WTC11 (cell line): Measurements from ENCODE around the gene KCNK4. TPM values are rescaled to one million over a fixed set of nuclear protein-coding genes. Genes with fewer than 3 reads are reported as not detected.

Experiments used
- AFF4 ChIP-seq: sonication (generic); formaldehyde crosslinking; IDR thresholded peaks from 2 replicates; pipeline ENCODE4 v1.8.1; 2023; ENCODE audit warnings: mild to moderate bottlenecking, missing genetic modification reagents, borderline replicate concordance
- CBFB ChIP-seq: sonication (generic); formaldehyde crosslinking; IDR thresholded peaks from 2 replicates; pipeline ENCODE4 v1.8.1; 2022; ENCODE audit warnings: mild to moderate bottlenecking, low read depth, missing genetic modification reagents
- ELF4 ChIP-seq: sonication (generic); formaldehyde crosslinking; IDR thresholded peaks from 2 replicates; pipeline ENCODE4 v1.8.1; 2022; ENCODE audit warnings: low read depth, mild to moderate bottlenecking, moderate library complexity, missing genetic modification reagents
- ESRRA ChIP-seq: sonication (generic); formaldehyde crosslinking; IDR thresholded peaks from 2 replicates; pipeline ENCODE4 v1.8.1; 2022; ENCODE audit warnings: mild to moderate bottlenecking, missing genetic modification reagents, borderline replicate concordance
- GABPB1 ChIP-seq: sonication (generic); formaldehyde crosslinking; IDR thresholded peaks from 2 replicates; pipeline ENCODE4 v1.8.1; 2023; ENCODE audit warnings: mild to moderate bottlenecking, missing genetic modification reagents
- HMGA2 ChIP-seq: fragments of 250-450 bp; sonication (Bioruptor Pico); IDR thresholded peaks from 2 replicates; pipeline ENCODE4 v1.4.0; 2021; ENCODE audit warnings: mild to moderate bottlenecking, moderate library complexity
- HMGXB4 ChIP-seq: sonication (generic); formaldehyde crosslinking; IDR thresholded peaks from 2 replicates; pipeline ENCODE4 v1.8.1; 2023; ENCODE audit warnings: mild to moderate bottlenecking, moderate library complexity, missing genetic modification reagents
- MLX ChIP-seq: sonication (generic); formaldehyde crosslinking; IDR thresholded peaks from 2 replicates; pipeline ENCODE4 v1.8.1; 2023; ENCODE audit warnings: mild to moderate bottlenecking, missing genetic modification reagents, moderate library complexity
- MXD4 ChIP-seq: fragments of 250-450 bp; sonication (Bioruptor Pico); IDR thresholded peaks from 2 replicates; pipeline ENCODE4 v1.8.0; 2021; ENCODE audit warnings: mild to moderate bottlenecking, moderate library complexity, borderline replicate concordance
- MYBL2 ChIP-seq: sonication (generic); formaldehyde crosslinking; IDR thresholded peaks from 2 replicates; pipeline ENCODE4 v1.8.1; 2023; ENCODE audit warnings: mild to moderate bottlenecking, moderate library complexity, missing genetic modification reagents
- NFATC4 ChIP-seq: fragments of 250-450 bp; sonication (Bioruptor Pico); IDR thresholded peaks from 2 replicates; pipeline ENCODE4 v1.9.0; 2021; ENCODE audit warnings: mild to moderate bottlenecking
- NFE2L1 ChIP-seq: sonication (generic); formaldehyde crosslinking; IDR thresholded peaks from 2 replicates; pipeline ENCODE4 v1.8.1; 2023; ENCODE audit warnings: missing genetic modification reagents
- NFYB ChIP-seq: sonication (generic); formaldehyde crosslinking; conservative IDR thresholded peaks from 2 replicates; pipeline ENCODE4 v1.8.0; 2022; ENCODE audit warnings: low read depth, missing genetic modification reagents
- RELA ChIP-seq: sonication (generic); formaldehyde crosslinking; IDR thresholded peaks from 2 replicates; pipeline ENCODE4 v1.8.1; 2022; ENCODE audit warnings: missing genetic modification reagents, mild to moderate bottlenecking, borderline replicate concordance
- SOX15 ChIP-seq: fragments of 250-450 bp; sonication (Bioruptor Pico); IDR thresholded peaks from 2 replicates; pipeline ENCODE4 v1.9.0; 2021; ENCODE audit warnings: mild to moderate bottlenecking
- SP1 ChIP-seq: sonication (generic); formaldehyde crosslinking; conservative IDR thresholded peaks from 2 replicates; pipeline ENCODE4 v1.8.1; 2022; ENCODE audit warnings: missing genetic modification reagents
- TCF7 ChIP-seq: sonication (generic); formaldehyde crosslinking; IDR thresholded peaks from 2 replicates; pipeline ENCODE4 v1.8.0; 2022; ENCODE audit warnings: mild to moderate bottlenecking, low read depth, missing genetic modification reagents, moderate library complexity
- ZBTB43 ChIP-seq: sonication (generic); formaldehyde crosslinking; IDR thresholded peaks from 2 replicates; pipeline ENCODE4 v1.8.1; 2023; ENCODE audit warnings: mild to moderate bottlenecking, missing genetic modification reagents
- ZNF121 ChIP-seq: sonication (generic); formaldehyde crosslinking; IDR thresholded peaks from 2 replicates; pipeline ENCODE4 v1.8.0; 2023; ENCODE audit warnings: missing genetic modification reagents
- ZNF138 ChIP-seq: sonication (generic); formaldehyde crosslinking; conservative IDR thresholded peaks from 2 replicates; pipeline ENCODE4 v1.8.1; 2022; ENCODE audit warnings: mild to moderate bottlenecking, moderate library complexity, missing genetic modification reagents
- ZNF232 ChIP-seq: sonication (generic); formaldehyde crosslinking; IDR thresholded peaks from 2 replicates; pipeline ENCODE4 v1.8.0; 2022; ENCODE audit warnings: mild to moderate bottlenecking, missing genetic modification reagents
- ZNF671 ChIP-seq: fragments of 250-450 bp; sonication (Bioruptor Pico); IDR thresholded peaks from 2 replicates; pipeline ENCODE4 v1.8.0; 2021; ENCODE audit warnings: mild to moderate bottlenecking
- total RNA-seq: library from RNA; stranded (reverse); gene quantifications from 3 replicates; pipeline ENCODE4 v1.2.3, GENCODE V29; 2021

The KCNK4 gene
- total RNA-seq, 1 experiment from 2014 or later = 0.74 TPM

GRCh38 chr11:64269540-64270220 lies 21.4 kb upstream of the KCNK4 start (continued):
- TF ChIP-seq NFYB (CRISPR knock-in tag) = 0 out of 2 replicates have a peak, but pooled peaks have one; percentile 31
- 0 out of 2 replicates have a peak, but pooled peaks have one; percentile 41 for TF ChIP-seq CBFB (CRISPR knock-in tag)
- 0 out of 2 replicates have a peak, but pooled peaks have one; percentile 19 for TF ChIP-seq TCF7 (CRISPR knock-in tag)
- peak; percentile 83; the same call in 1 of the 2 replicates for TF ChIP-seq ZNF138 (CRISPR knock-in tag)
- TF ChIP-seq ESRRA = no peak; the same call in 1 of the 2 replicates
- TF ChIP-seq ZNF671 = no peak
- TF ChIP-seq ELF4 (CRISPR knock-in tag) = peak; percentile 81; the same call in 1 of the 2 replicates
- no peak for TF ChIP-seq SOX15 (CRISPR knock-in tag)
- 0 out of 2 replicates have a peak, but pooled peaks have one; percentile 36 for TF ChIP-seq NFE2L1
- TF ChIP-seq ZNF232 (CRISPR knock-in tag) = no peak
- peak; percentile 48; the same call in 1 of the 2 replicates for TF ChIP-seq MYBL2
- peak; percentile 99 for TF ChIP-seq ZBTB43 (CRISPR knock-in tag)
- no peak for TF ChIP-seq RELA (CRISPR knock-in tag)
- TF ChIP-seq MXD4 = no peak
- TF ChIP-seq AFF4 (CRISPR knock-in tag) = peak; percentile 19; the same call in 1 of the 2 replicates
- TF ChIP-seq HMGA2 (CRISPR knock-in tag) = no peak
- peak; percentile 65; the same call in 1 of the 2 replicates for TF ChIP-seq HMGXB4 (CRISPR knock-in tag)
- TF ChIP-seq SP1 (CRISPR knock-in tag) = peak; percentile 99
- TF ChIP-seq GABPB1 (CRISPR knock-in tag) = peak; percentile 91
- peak; percentile 56; the same call in 1 of the 2 replicates for TF ChIP-seq ZNF121 (CRISPR knock-in tag)
- TF ChIP-seq NFATC4 (CRISPR knock-in tag) = no peak
- TF ChIP-seq MLX (CRISPR knock-in tag) = 0 out of 2 replicates have a peak, but pooled peaks have one; percentile 88
